NT2/D1 (cell line): Measurements from ENCODE around the gene TARS1.

Experiments
- SUZ12 ChIP-seq: IDR thresholded peaks from 2 replicates; pipeline ENCODE4 v1.6.1; 2011; ENCODE audit not compliant: insufficient read length, insufficient read depth; ENCODE audit errors: extremely low read depth
- YY1 ChIP-seq: IDR thresholded peaks from 2 replicates; pipeline ENCODE4 v1.6.1; 2011; ENCODE audit not compliant: insufficient read length, insufficient read depth
- ZNF274 ChIP-seq: IDR thresholded peaks from 2 replicates; pipeline ENCODE4 v1.6.1; 2011; ENCODE audit warnings: mild to moderate bottlenecking, low read depth, low read length

DNA sequence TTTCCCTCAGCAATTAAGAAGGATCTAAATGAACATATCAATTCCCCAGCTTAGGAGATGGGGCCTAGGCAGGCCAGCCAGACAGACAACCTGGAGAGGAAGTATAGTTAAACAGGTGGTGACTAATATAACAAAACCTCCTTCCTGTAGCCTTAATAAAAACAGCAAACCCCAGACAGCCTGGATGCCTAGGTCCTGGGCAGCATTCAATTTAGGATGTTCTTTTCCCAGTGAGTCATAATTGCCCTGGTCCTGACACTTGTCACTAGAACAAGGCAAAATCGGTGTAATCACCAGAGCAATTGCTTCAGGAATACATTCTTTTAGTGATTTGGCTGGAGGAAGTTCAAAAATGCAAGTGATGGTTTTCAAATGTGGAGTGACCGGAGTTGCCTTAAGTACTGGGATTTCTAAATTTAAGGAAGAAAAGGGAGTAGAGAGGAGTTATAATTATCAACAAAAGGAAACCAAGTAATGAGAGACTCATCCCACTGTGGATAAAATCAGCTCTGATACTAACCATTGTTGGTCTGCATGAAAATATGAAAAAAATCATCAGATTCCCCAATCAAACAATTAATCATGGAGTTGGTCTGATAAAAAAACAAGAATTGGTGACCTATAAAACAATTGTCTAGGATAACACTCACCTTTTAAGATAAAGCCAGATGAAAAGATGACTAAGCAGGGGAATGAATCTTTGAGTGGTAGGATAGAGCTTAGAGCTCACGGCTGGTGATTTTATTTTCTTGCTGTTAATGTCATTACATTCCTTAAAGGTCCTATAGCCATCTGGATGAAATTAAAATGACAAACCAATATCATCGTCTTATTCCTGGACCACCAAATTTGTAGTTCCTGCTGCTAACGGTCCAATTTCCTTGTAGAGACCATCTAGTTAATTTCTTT is 39.0 kb upstream of the TARS1 start:
- no peak for TF ChIP-seq ZNF274
- no peak for TF ChIP-seq YY1
- TF ChIP-seq SUZ12: no peak
